Measurements from ENCODE around the gene EPAS1.
"Not testable (repeated sequence)": the region's sequence is repeated elsewhere in the genome, so short reads cannot be mapped to it uniquely, and the experiment has no call there.

Gene EPAS1

DNA sequence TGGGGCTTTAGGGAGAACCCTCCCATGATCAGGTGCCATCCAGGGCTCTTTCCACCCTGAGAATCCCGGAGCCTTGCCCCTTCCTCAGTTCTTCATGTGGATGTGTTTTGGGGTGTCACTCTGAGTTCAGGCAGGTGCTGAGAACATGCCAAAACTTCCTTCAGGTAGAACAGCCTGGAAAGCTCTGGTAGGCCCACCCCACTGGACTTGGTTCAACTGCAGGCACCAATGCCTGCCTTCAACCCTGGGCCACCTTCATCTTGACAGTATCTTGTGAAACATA lies 85.8 kb downstream of the EPAS1 start:
- no peak for DNase-seq (ENCODE audit: low read depth in 2 of 2)

GRCh38 chr2:46383784-46384456 lies 86.7 kb downstream of the EPAS1 start:
- DNase-seq (ENCODE audit: low read depth in 2 of 2): no peak

DNA sequence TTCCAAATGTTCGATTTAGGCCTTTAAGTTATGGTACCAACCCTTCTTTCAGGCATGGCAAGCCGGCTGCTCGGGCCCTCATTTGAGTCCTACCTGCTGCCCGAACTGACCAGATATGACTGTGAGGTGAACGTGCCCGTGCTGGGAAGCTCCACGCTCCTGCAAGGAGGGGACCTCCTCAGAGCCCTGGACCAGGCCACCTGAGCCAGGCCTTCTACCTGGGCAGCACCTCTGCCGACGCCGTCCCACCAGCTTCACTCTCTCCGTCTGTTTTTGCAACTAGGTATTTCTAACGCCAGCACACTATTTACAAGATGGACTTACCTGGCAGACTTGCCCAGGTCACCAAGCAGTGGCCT lies 87.2 kb downstream of the EPAS1 start:
- DNase-seq (ENCODE audit: low read depth in 2 of 2): no peak

DNA sequence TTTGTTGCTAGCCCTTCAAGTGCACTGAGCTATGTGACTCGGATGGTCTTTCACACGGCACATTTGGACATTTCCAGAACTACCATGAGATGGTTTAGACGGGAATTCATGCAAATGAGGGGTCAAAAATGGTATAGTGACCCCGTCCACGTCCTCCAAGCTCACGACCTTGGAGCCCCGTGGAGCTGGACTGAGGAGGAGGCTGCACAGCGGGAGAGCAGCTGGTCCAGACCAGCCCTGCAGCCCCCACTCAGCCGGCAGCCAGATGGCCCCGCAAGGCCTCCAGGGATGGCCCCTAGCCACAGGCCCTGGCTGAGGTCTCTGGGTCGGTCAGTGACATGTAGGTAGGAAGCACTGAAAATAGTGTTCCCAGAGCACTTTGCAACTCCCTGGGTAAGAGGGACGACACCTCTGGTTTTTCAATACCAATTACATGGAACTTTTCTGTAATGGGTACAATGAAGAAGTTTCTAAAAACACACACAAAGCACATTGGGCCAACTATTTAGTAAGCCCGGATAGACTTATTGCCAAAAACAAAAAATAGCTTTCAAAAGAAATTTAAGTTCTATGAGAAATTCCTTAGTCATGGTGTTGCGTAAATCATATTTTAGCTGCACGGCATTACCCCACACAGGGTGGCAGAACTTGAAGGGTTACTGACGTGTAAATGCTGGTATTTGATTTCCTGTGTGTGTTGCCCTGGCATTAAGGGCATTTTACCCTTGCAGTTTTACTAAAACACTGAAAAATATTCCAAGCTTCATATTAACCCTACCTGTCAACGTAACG lies 88.8 kb downstream of the EPAS1 start:
- DNase-seq (ENCODE audit: low read depth in 2 of 2): no peak

DNA sequence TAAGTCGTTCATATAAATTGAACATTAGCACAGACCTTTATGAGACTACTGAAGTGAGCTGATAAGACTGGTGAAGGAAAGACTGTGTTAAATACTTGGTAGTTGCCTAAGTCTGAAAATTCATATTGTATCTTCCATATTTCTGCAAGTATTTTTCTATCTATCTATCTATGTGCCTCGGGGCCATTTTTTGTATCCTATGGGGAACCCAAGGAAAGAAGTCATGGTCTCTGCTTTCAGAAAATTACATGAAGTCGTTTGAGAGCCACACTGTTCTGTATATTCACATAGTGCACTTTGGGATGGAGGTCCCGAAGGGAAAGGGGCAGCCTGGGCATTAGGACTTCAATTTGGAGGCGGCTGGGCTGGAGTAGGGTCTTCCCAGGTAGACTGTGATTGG lies 89.6 kb downstream of the EPAS1 start:
- DNase-seq (ENCODE audit: low read depth in 2 of 2): no peak

DNA sequence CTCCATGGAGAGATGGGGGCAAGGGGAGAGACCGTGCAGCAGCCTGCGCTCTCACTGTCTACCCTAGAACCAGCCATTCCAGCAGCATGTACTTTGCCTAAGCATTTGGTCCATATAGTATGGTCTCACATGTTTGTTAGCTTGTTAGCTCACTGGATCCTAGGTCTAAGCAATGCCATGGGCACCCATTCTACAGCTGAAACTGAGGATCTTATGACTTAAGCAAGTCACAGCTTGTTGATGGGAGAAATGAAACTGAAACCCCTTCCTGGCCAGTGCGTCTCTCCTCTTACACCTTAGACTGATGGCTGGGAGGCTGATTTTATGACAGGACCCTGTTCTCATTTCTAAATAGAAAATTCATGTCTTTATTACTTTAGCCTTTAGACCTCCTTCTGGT lies 90.1 kb downstream of the EPAS1 start:
- DNase-seq (ENCODE audit: low read depth in 2 of 2): no peak

DNA sequence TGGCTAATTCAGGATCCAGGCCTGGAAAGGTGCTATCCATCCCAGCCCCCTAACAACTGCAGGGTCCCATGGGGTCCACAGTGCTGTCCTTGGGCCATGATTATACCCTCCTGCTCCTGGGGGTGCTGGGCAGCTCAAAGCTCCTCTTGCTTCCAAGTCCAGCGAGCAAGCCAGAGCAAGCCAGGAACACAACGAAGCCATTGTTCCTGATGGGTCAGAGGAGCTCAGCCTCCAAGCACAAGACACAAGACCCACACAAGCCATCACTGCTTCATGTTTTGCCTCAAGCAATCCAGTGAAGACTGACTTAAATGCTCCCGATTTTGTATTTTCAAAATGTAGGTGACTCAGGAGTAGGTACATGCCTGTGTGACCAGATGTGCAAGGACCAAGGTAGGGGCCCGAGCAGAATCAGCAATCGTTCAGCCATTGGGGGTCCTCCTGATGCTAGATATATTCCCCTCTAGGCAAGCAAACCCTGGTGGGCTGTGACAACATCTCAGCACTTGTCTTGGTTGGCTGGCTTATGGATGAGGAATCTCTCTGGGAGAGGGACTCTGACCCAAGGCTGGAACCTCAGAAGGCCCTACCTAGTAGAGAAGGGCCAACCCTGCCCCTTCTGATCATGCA lies 90.8 kb downstream of the EPAS1 start:
- DNase-seq (ENCODE audit: low read depth in 2 of 2): no peak

- DNase-seq (ENCODE audit: low read depth in 2 of 2): no peak
Measured at GRCh38 chr2:46388881-46389280, 91.7 kb downstream of the EPAS1 start.

DNA sequence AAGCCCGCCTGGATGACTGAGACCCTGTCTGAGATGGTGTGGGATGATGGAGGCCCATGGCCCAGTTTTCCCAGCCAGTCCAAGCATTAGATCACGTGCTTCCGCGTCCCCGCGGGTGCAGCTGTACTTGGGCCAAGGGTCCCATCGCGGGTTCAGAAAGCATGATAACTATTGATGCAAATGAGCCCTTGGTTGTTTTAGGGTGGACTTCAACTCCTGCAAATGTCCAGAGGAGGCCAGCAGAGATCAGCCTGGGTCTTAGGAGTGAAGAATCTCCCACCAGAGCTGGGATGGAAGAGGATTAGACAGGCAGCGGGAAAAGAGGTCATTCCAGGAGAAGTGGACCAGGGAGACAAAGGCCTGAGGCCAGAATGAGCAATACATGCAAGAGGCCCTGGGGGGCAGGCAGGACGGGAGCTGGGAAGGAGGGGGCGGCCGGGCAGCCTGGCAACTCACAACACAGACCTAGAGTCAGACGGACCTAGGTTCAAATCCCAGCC lies 92.3 kb downstream of the EPAS1 start:
- no peak for DNase-seq (ENCODE audit: low read depth in 2 of 2)

GRCh38 chr2:46390036-46390435 lies 92.8 kb downstream of the EPAS1 start:
- no peak for DNase-seq (ENCODE audit: low read depth in 2 of 2)

DNA sequence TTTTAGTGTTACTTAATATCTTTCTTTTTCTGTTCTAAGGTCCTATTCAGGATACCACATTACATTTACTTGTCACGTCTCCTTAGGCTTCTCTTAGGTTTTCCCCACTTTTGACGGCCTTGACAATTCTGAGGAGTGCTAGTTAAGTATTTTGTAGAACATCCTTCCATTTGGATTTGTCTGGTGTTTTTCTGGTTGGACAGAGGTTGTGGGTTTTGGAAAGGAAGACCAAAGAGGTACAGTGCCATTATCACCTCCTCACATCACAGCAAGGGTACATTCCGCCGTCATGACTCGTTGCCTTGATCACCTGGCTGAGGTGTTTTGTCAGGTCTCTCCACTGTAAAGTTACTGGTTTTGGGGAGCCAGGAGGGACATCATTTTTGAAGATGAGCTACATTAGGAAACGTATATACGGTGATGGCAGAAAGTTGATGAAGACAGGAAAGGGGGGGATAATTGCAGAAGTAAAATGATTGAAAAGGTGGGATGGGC lies 93.7 kb downstream of the EPAS1 start:
- DNase-seq (ENCODE audit: low read depth in 2 of 2): no peak

DNA sequence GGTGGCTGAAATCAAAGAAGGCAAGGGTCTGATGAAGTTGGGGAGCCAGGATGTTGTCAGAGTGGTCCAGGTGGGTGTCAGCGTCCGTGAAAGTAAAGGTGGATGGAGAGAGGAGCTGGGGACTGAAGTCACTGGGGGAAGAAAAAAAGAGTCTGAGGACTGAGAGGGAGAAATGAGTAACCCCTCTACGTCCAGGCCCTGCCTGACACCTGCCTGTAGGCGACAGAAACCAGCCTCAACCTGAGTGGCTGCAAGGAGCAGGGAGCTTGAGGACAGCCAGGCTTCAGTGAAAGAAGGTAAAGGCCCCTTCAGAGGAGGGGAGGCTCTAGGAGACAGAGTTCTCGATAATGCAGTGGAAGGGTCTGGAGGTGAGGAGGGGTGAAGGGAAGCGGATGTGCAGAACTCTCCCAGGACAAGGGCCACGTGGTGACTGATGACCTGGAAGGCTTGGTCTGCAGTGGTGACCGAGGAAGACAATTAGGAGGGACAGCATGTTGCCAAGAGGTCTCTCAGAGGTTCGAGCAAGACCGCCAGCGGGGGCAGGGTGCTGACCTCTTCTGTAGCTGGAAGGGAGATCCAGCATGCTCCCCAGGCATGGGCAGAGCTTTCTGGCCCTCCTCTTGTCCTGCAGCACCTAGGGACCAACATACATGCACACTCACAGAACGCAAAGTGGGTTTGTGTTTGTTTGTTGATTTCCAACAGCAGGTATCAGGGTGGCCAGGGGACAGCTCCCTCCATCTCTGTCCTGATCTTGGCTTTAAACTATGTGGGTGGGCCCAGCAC lies 95.5 kb downstream of the EPAS1 start:
- no peak for DNase-seq (ENCODE audit: low read depth in 2 of 2)

- no peak for DNase-seq (ENCODE audit: low read depth in 2 of 2)
Measured at GRCh38 chr2:46393347-46393820, 96.2 kb downstream of the EPAS1 start.

DNA sequence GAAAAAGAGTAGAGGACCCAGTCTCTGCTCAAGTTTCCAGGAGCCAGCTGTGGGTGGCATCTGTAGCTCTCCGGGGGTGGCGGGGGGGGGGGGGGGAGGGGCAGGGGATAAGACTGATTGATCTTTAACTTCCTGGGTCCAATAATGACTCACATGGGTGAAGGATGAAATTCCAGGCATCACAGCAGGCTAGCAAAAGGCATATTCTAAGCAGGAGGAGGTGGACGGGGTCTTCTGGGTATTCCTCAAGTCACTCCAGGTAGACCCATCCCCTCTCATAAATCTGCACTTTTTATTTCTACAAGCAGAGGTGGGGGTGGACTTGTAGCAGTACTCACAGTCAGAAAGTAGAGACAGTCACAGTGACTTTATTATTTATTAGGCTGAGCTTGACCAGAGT lies 96.7 kb downstream of the EPAS1 start:
- no peak for DNase-seq (ENCODE audit: low read depth in 2 of 2)

GRCh38 chr2:46394649-46395510 lies 97.7 kb downstream of the EPAS1 start:
- no peak for DNase-seq (ENCODE audit: low read depth in 2 of 2)

DNA sequence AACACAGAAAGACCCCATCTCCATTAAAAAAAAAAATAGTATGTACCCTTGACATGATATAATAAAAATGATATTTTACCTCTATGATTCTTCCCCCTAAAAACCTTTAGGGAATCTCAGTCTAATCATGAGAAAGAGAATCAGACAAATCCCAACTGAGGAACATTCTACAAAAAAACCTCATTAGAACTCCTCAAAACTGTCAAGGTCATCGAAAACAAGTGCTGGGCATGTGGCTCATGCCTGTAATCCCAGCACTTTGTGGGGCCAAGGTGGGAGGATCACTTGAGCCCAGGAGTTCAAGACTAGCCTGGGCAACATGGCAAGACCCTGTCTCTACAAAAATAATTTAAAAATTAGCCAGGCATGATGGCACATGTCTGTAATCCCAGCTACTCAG lies 98.5 kb downstream of the EPAS1 start:
- DNase-seq (ENCODE audit: low read depth in 2 of 2): not testable (repeated sequence)

DNA sequence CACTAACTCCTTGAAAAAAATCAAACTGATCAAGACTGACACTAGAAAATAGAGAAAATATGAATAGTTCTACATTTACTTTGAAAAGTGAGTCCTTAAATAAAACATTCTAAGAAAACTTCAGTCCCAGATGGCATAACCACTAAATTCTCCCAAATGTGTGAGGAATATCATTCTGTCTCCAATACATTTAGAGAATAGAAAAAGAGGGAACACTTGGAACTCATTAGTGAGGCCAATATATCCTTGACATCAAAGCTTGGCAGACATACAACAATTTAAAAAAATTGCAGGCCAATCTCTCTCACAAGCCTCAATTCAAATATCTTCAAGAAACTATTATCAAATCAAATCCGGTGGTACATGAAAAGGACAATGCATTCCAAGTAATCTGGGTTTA lies 102.8 kb downstream of the EPAS1 start:
- DNase-seq (ENCODE audit: low read depth in 2 of 2): no peak

DNA sequence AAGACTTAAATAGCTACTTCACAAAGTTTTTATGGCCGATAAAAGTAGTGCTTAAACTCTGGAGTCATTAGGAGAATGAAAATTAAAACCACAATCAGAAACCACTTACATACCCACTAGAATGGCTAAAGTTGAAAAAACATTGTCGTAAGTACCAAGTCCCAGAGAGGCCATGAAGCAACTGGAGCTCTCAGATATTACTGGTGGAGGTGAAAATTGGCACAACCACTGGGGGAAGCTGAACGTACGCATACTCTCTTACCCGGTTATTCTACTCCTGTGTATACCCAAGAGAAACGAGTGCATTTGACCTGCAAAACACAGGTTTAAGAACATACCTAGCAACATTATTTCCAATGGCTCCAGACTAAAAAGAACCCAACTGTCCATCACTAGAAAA lies 105.7 kb downstream of the EPAS1 start:
- DNase-seq (ENCODE audit: low read depth in 2 of 2): no peak

- no peak for DNase-seq (ENCODE audit: low read depth in 2 of 2)
Measured at GRCh38 chr2:46404181-46404759, 107.1 kb downstream of the EPAS1 start.

DNA sequence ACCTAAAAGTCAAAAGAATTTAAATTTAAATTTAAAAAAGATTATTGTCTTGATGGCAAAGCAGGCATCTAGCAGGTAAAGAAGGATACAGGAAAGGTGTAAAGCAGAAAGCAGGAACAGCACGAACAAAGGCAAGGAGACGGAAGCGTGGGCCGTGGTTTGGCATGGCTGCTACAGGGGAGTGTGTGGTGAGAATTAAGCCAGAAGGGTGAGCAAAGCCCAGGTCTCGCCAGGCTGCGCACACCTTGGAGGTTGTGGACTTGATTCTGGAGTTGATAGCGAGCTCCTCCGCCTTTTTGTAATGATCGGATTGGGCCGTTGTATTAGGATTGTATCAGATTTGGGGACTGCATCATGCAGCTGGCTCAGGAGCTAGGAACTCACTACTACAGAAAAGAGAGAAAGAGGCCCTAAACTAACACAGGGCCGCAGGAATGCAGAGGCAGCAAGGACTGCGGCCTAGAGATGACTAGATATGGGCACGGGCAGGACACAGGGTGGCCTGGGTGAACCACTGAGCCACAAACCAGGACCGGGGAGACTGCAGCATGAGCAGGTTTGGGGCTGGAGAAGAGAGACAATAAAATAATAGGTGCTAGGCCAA lies 110.7 kb downstream of the EPAS1 start:
- DNase-seq (ENCODE audit: low read depth in 2 of 2): no peak
